T-helper 1 cell treated with Interleukin-12 subunit alpha and Interleukin-12 subunit beta and Interleukin-4 antibody, amounts not matched to agents 30 μg/mL and 1 μg/mL, for 36 hours (primary cell): ENCODE results near the gene DNAJC1.
"Not testable (repeated sequence)": the region's sequence is repeated elsewhere in the genome, so short reads cannot be mapped to it uniquely, and the experiment has no call there.

Experiments
- H3K27ac Mint-ChIP-seq: one replicate; pipeline ENCODE4 v1.8.0; 2021; ENCODE audit warnings: mild to moderate bottlenecking, mixed read lengths
- H3K27me3 Mint-ChIP-seq: one replicate; pipeline ENCODE4 v1.8.0; 2021; ENCODE audit warnings: low read depth, mixed read lengths
- H3K36me3 Mint-ChIP-seq: one replicate; pipeline ENCODE4 v1.8.0; 2021; ENCODE audit warnings: low read depth, mixed read lengths
- H3K4me1 Mint-ChIP-seq: one replicate; pipeline ENCODE4 v1.8.0; 2021; ENCODE audit warnings: low read depth, mixed read lengths
- H3K4me3 Mint-ChIP-seq: one replicate; pipeline ENCODE4 v1.8.0; 2021; ENCODE audit warnings: mild to moderate bottlenecking, moderate library complexity, mixed read lengths
- H3K9me3 Mint-ChIP-seq: one replicate; pipeline ENCODE4 v1.8.0; 2021; ENCODE audit warnings: mixed read lengths

The DNAJC1 gene

DNA sequence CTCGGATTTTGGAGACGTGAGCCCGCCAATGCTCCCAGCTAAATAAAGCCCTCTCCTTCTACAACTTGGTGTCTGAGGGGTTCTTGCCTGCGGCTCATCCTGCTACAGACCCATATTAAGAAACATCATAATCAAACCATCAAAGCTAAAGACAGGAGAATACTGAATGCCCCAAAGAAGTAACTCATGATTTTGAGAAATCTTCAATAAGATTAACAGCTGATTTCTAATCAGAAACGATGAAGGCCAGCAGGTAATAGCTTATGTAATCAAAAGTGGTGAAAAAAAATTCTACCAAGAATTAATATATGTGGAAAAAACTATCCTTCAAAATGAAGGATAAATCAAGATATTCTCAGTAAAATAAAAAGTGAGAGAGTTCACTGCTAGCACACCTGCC, 130.3 kb downstream of the DNAJC1 start:
- Mint-ChIP-seq H3K4me3 (no peak overlapping the region), H3K27me3 (no peaks in the 10 kb centered on the region), H3K9me3 (peaks cover 17% of the 10 kb centered on the region), H3K27ac (no peak overlapping the region), H3K4me1 (no peaks in the 10 kb centered on the region), H3K36me3 (peaks cover 29% of the 10 kb centered on the region)

- not testable (repeated sequence) for H3K27me3 Mint-ChIP-seq, H3K27ac Mint-ChIP-seq, H3K4me3 Mint-ChIP-seq, H3K4me1 Mint-ChIP-seq
- Mint-ChIP-seq H3K9me3 (peaks cover 17% of the 10 kb centered on the region), H3K36me3 (peaks cover 29% of the 10 kb centered on the region)
These were observed 130.8 kb downstream of the DNAJC1 start for GRCh38 chr10:21872771-21873170.

DNA sequence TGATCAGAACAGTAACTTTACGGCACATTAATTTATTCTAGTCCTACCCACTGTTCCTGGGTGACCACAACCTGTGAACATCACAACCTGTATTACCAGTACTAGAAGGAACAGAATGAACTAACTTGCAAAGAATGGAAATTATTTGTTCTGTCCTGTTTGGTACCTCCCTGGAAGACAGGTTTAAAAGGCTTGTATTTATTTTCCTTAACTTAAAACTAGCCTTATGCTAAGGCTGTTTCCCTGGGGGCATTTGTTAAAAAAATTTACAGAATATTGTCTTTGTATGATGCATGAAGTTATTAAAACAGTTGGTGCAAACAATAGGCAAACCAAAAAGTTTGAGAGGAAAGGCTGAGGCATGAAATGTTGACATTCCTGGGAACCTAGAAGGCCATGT, 132.7 kb downstream of the DNAJC1 start:
- no peaks in the 10 kb centered on the region for H3K27me3 Mint-ChIP-seq
- H3K9me3 Mint-ChIP-seq, result peaks cover 27% of the 10 kb centered on the region
- no peak overlapping the region for H3K27ac Mint-ChIP-seq
- H3K4me1 Mint-ChIP-seq, result no peaks in the 10 kb centered on the region
- H3K36me3 Mint-ChIP-seq, result peaks cover 25% of the 10 kb centered on the region
- H3K4me3 Mint-ChIP-seq, result no peak overlapping the region

- Mint-ChIP-seq H3K36me3 (peaks cover 17% of the 10 kb centered on the region), H3K9me3 (peaks cover 27% of the 10 kb centered on the region)
- not testable (repeated sequence) for H3K4me1 Mint-ChIP-seq, H3K27me3 Mint-ChIP-seq, H3K4me3 Mint-ChIP-seq, H3K27ac Mint-ChIP-seq
These were observed 134.4 kb downstream of the DNAJC1 start for GRCh38 chr10:21869087-21869486.

GRCh38 chr10:21860718-21861117, 142.8 kb downstream of the DNAJC1 start:
- Mint-ChIP-seq H3K27ac (no peak overlapping the region), H3K4me3 (no peak overlapping the region), H3K36me3 (peaks cover 6% of the 10 kb centered on the region)

GRCh38 chr10:21858455-21858854, 145.1 kb downstream of the DNAJC1 start:
- no peak overlapping the region for H3K27ac Mint-ChIP-seq
- H3K36me3 Mint-ChIP-seq, result peaks cover 8% of the 10 kb centered on the region
- H3K9me3 Mint-ChIP-seq, result no peaks in the 10 kb centered on the region
- no peak overlapping the region for H3K4me3 Mint-ChIP-seq
- H3K4me1 Mint-ChIP-seq, result peaks cover 4% of the 10 kb centered on the region
- H3K27me3 Mint-ChIP-seq, result no peaks in the 10 kb centered on the region

More at GRCh38 chr10:21860718-21861117, 142.8 kb downstream of the DNAJC1 start:
- Mint-ChIP-seq H3K9me3 (no peaks in the 10 kb centered on the region), H3K4me1 (peaks cover 4% of the 10 kb centered on the region), H3K27me3 (no peaks in the 10 kb centered on the region)

DNA sequence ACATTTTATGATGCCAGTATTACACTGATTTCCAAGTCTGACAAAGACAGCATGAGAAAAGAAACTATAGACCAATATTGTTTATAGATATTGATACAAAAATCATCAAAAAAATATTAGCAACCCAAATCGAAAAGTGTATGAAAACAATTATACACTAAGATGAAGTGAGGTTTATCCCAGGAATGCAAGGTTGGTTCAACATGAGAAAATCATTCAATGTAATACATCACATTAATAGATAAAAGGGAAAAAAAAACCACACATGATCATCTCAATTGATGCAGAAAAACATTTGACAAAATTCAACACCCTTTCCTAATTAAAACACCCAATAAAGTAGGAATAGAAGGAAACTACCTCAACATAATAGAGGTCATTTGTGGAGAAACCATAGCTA, 153.9 kb downstream of the DNAJC1 start:
- Mint-ChIP-seq H3K27me3 (no peaks in the 10 kb centered on the region), H3K4me3 (no peak overlapping the region), H3K27ac (no peak overlapping the region), H3K36me3 (peaks cover 25% of the 10 kb centered on the region), H3K9me3 (peaks cover 45% of the 10 kb centered on the region), H3K4me1 (no peaks in the 10 kb centered on the region)

- no peaks in the 10 kb centered on the region for H3K27me3 Mint-ChIP-seq
- H3K36me3 Mint-ChIP-seq, result peaks cover 17% of the 10 kb centered on the region
- no peaks in the 10 kb centered on the region for H3K4me1 Mint-ChIP-seq
These were observed 159.9 kb downstream of the DNAJC1 start for GRCh38 chr10:21843645-21844044.

GRCh38 chr10:21841273-21841672, 162.3 kb downstream of the DNAJC1 start:
- not testable (repeated sequence) for H3K27ac Mint-ChIP-seq, H3K27me3 Mint-ChIP-seq, H3K4me1 Mint-ChIP-seq, H3K4me3 Mint-ChIP-seq
- Mint-ChIP-seq H3K9me3 (peaks cover 26% of the 10 kb centered on the region), H3K36me3 (peaks cover 13% of the 10 kb centered on the region)

More at GRCh38 chr10:21843645-21844044, 159.9 kb downstream of the DNAJC1 start:
- Mint-ChIP-seq H3K9me3 (peaks cover 29% of the 10 kb centered on the region), H3K4me3 (no peak overlapping the region), H3K27ac (no peak overlapping the region)

- H3K27ac Mint-ChIP-seq, H3K4me3 Mint-ChIP-seq, H3K4me1 Mint-ChIP-seq, H3K27me3 Mint-ChIP-seq: not testable (repeated sequence)
- peaks cover 50% of the 10 kb centered on the region for H3K9me3 Mint-ChIP-seq
- peaks cover 29% of the 10 kb centered on the region for H3K36me3 Mint-ChIP-seq
These were observed 166.0 kb downstream of the DNAJC1 start for GRCh38 chr10:21837487-21837886.

GRCh38 chr10:21834574-21834973, 169.0 kb downstream of the DNAJC1 start:
- Mint-ChIP-seq H3K36me3 (peaks cover 38% of the 10 kb centered on the region), H3K9me3 (peaks cover 61% of the 10 kb centered on the region)
- not testable (repeated sequence) for H3K27me3 Mint-ChIP-seq, H3K4me1 Mint-ChIP-seq, H3K27ac Mint-ChIP-seq, H3K4me3 Mint-ChIP-seq

GRCh38 chr10:21832821-21833130, 170.8 kb downstream of the DNAJC1 start:
- Mint-ChIP-seq H3K36me3 (peaks cover 29% of the 10 kb centered on the region), H3K9me3 (peaks cover 60% of the 10 kb centered on the region), H3K4me3 (no peak overlapping the region), H3K27me3 (no peaks in the 10 kb centered on the region), H3K27ac (no peak overlapping the region), H3K4me1 (no peaks in the 10 kb centered on the region)

DNA sequence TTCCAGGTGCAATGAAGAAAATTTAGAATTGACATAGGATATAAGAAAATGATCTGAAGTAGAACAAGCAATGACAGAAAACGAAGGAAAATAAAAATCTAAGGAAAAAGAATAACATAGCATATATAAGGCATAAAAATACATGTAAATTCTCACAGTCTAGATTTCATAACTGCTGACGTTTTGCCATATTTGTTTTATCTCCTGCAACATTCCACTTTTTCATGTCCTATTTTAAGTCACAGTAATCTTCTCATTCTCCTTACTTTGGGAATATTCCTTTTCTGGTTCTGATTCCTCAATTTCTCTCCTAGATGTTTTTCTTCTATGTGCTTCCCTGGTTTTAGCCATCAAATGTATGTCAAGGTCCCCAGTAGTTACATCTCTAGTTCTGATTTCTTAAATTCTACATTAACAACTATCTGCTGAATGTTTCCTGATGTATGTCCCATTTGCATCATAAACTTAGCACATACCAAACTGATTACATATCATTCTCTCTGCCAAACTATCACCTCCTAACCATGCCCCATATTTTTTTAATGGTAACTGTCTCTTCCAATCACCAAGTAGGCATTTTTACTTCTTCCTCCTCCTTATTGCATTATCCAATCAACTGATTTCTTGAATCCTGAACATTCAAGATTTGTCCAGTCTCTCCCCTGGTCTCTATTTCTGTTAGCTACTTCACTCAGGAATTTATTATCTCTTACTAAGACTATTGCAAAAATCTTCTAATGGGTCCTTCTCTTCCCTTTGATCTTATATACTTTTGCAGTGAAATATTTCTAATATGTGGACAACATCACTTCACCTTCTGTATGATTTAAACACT, 171.3 kb downstream of the DNAJC1 start:
- no peaks in the 10 kb centered on the region for H3K27me3 Mint-ChIP-seq
- no peaks in the 10 kb centered on the region for H3K4me1 Mint-ChIP-seq
- H3K27ac Mint-ChIP-seq, result no peak overlapping the region
- H3K4me3 Mint-ChIP-seq, result no peak overlapping the region
- H3K36me3 Mint-ChIP-seq, result peaks cover 30% of the 10 kb centered on the region
- H3K9me3 Mint-ChIP-seq, result peaks cover 66% of the 10 kb centered on the region

DNA sequence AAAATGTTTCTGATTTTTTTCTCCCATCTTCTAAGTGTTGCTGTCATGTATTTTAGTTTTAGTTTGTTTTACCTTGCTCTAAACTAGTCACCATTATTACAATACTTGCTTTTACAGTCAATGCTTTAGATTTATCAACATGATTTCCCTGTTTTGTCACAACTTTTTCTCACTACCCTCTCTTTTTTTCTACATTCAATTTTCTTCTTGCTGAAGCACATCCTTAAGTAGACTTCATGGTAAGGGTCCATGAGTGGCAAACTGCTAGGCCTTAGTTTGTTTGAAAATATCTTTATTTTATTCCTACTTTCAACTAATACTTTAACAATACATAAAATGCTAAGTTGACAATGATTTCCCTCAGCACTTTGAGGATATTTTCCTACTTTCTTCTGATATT, 173.5 kb downstream of the DNAJC1 start:
- Mint-ChIP-seq H3K9me3 (peaks cover 71% of the 10 kb centered on the region), H3K27me3 (no peaks in the 10 kb centered on the region), H3K36me3 (peaks cover 28% of the 10 kb centered on the region), H3K4me3 (no peak overlapping the region), H3K27ac (no peak overlapping the region), H3K4me1 (no peaks in the 10 kb centered on the region)

DNA sequence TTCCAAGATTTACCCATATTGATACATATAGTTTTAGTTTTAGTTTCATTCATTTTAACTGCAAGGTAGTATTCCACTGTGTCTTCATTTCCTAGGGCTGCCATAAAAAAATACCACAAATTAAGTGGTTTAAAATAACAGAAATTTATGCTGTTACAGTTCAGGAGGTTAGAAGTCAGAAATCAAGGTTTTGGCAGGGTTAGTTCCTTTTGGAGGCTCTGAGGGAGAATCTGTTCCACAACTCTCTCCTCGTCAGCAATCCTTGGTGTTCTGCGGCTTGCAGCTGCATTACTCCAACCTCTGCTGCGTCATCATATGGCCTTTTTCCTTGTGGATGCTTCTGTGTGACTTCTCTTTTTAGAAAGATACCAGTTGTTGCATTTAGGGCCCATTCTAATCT, 176.2 kb downstream of the DNAJC1 start:
- no peaks in the 10 kb centered on the region for H3K4me1 Mint-ChIP-seq
- H3K36me3 Mint-ChIP-seq, result peaks cover 20% of the 10 kb centered on the region
- H3K27ac Mint-ChIP-seq, result no peak overlapping the region
- no peaks in the 10 kb centered on the region for H3K27me3 Mint-ChIP-seq
- peaks cover 62% of the 10 kb centered on the region for H3K9me3 Mint-ChIP-seq
- no peak overlapping the region for H3K4me3 Mint-ChIP-seq

GRCh38 chr10:21826725-21827124, 176.8 kb downstream of the DNAJC1 start:
- peaks cover 59% of the 10 kb centered on the region for H3K9me3 Mint-ChIP-seq
- H3K36me3 Mint-ChIP-seq, result peaks cover 18% of the 10 kb centered on the region
- H3K27me3 Mint-ChIP-seq, result no peaks in the 10 kb centered on the region
- H3K4me3 Mint-ChIP-seq, result no peak overlapping the region
- H3K4me1 Mint-ChIP-seq, result no peaks in the 10 kb centered on the region
- no peak overlapping the region for H3K27ac Mint-ChIP-seq
